HepG2 (cell line): ENCODE results near the gene PCNA. TPM values are rescaled to one million over a fixed set of nuclear protein-coding genes. Genes with fewer than 3 reads are reported as not detected.

Source experiments
- GATAD1 ChIP-seq: IDR thresholded peaks from 2 replicates; pipeline ENCODE4 v1.6.1; 2016; ENCODE audit warnings: missing genetic modification reagents, missing compliant biosample characterization
- HOXA5 ChIP-seq: sonication (generic); formaldehyde crosslinking; IDR thresholded peaks from 2 replicates; pipeline ENCODE4 v1.4.0; 2020; ENCODE audit warnings: missing genetic modification reagents
- IRF1 ChIP-seq: sonication (generic); formaldehyde crosslinking; IDR thresholded peaks from 2 replicates; pipeline ENCODE4 v1.4.0; 2020; ENCODE audit warnings: low read depth, mild to moderate bottlenecking, missing genetic modification reagents
- KLF13 ChIP-seq: sonication (generic); formaldehyde crosslinking; IDR thresholded peaks from 2 replicates; pipeline ENCODE4 v1.4.0; 2020; ENCODE audit warnings: mild to moderate bottlenecking, missing genetic modification reagents
- MATR3 ChIP-seq: sonication (generic); formaldehyde crosslinking; IDR thresholded peaks from 2 replicates; pipeline ENCODE4 v1.4.0; 2020; ENCODE audit warnings: missing genetic modification reagents
- MIXL1 ChIP-seq: IDR thresholded peaks from 2 replicates; pipeline ENCODE4 v1.6.1; 2016
- NBN ChIP-seq: fragments of 450-650 bp; conservative IDR thresholded peaks from 2 replicates; pipeline ENCODE4 v1.6.1; 2017
- NFE2L2 ChIP-seq: fragments of 150-350 bp; IDR thresholded peaks from 2 replicates; pipeline ENCODE4 v1.6.1; 2014; ENCODE audit warnings: low read length
- NFKB2 ChIP-seq: sonication (generic); formaldehyde crosslinking; IDR thresholded peaks from 2 replicates; pipeline ENCODE4 v1.4.0; 2020; ENCODE audit warnings: missing genetic modification reagents, borderline replicate concordance
- RFXAP ChIP-seq: sonication (generic); formaldehyde crosslinking; IDR thresholded peaks from 2 replicates; pipeline ENCODE4 v1.4.0; 2020; ENCODE audit warnings: missing genetic modification reagents, borderline replicate concordance
- SCMH1 ChIP-seq: sonication (generic); formaldehyde crosslinking; IDR thresholded peaks from 2 replicates; pipeline ENCODE4 v1.9.0; 2021; ENCODE audit warnings: missing genetic modification reagents, mild to moderate bottlenecking, borderline replicate concordance
- SMAD3 ChIP-seq: sonication (generic); formaldehyde crosslinking; IDR thresholded peaks from 2 replicates; pipeline ENCODE4 v1.4.0; 2020; ENCODE audit warnings: missing genetic modification reagents
- SRF ChIP-seq: IDR thresholded peaks from 2 replicates; pipeline ENCODE4 v1.6.1; 2011; ENCODE audit warnings: mild to moderate bottlenecking, low read depth, low read length, moderate library complexity
- TOPORS ChIP-seq: sonication (generic); formaldehyde crosslinking; IDR thresholded peaks from 2 replicates; pipeline ENCODE4 v1.8.0; 2023; ENCODE audit warnings: mild to moderate bottlenecking, missing genetic modification reagents
- ZBTB38 ChIP-seq: sonication (generic); formaldehyde crosslinking; IDR thresholded peaks from 2 replicates; pipeline ENCODE4 v1.5.1; 2020; ENCODE audit warnings: mild to moderate bottlenecking, missing genetic modification reagents
- ZFX ChIP-seq: sonication (generic); formaldehyde crosslinking; IDR thresholded peaks from 2 replicates; pipeline ENCODE4 v1.4.0; 2020; ENCODE audit warnings: mild to moderate bottlenecking, low read depth, missing genetic modification reagents, moderate library complexity
- ZNF30 ChIP-seq: sonication (generic); formaldehyde crosslinking; IDR thresholded peaks from 2 replicates; pipeline ENCODE4 v1.5.0; 2020; ENCODE audit warnings: mild to moderate bottlenecking, missing genetic modification reagents
- ZNF501 ChIP-seq: sonication (generic); formaldehyde crosslinking; IDR thresholded peaks from 2 replicates; pipeline ENCODE4 v1.5.1; 2020; ENCODE audit warnings: mild to moderate bottlenecking, moderate library complexity, missing genetic modification reagents
- ZNF570 ChIP-seq: sonication (generic); formaldehyde crosslinking; IDR thresholded peaks from 2 replicates; pipeline ENCODE4 v1.4.0; 2020; ENCODE audit warnings: mild to moderate bottlenecking, missing genetic modification reagents, borderline replicate concordance
- ZNF598 ChIP-seq: sonication (generic); formaldehyde crosslinking; IDR thresholded peaks from 2 replicates; pipeline ENCODE4 v1.5.1; 2020; ENCODE audit warnings: mild to moderate bottlenecking, missing genetic modification reagents, borderline replicate concordance
- ZNF616 ChIP-seq: sonication (generic); formaldehyde crosslinking; IDR thresholded peaks from 2 replicates; pipeline ENCODE4 v1.5.0; 2020; ENCODE audit warnings: low read depth, mild to moderate bottlenecking, missing genetic modification reagents
- ZNF75D ChIP-seq: sonication (generic); formaldehyde crosslinking; IDR thresholded peaks from 2 replicates; pipeline ENCODE4 v1.8.1; 2023; ENCODE audit warnings: missing genetic modification reagents, mild to moderate bottlenecking, borderline replicate concordance
- ZSCAN29 ChIP-seq: sonication (generic); formaldehyde crosslinking; conservative IDR thresholded peaks from 2 replicates; pipeline ENCODE4 v1.4.0; 2020; ENCODE audit warnings: mild to moderate bottlenecking, missing genetic modification reagents
- polyA plus RNA-seq, 8 experiments: library from polyadenylated mRNA; depleted of rRNA in 3 of 8; stranded (reverse) in 7 of 8; unstranded in 1 of 8; fragments of >200 nt; fragmentation: Illumina TruSeq in 4 of 8; extraction: Trizol in 4 of 8; gene quantifications; 2 replicates each; pipeline versions ENCODE4 v1.2.1 to v1.2.3, GENCODE V29; 2011 to 2016; ENCODE audit warnings: low read depth in 4 of 8, missing spikeins in 1 of 8, mixed read lengths in 1 of 8; ENCODE audit not compliant: insufficient read depth in 1 of 8
- total RNA-seq, 5 experiments: library from RNA; depleted of rRNA; stranded (reverse); fragments of >200 nt; fragmentation: Illumina TruSeq; extraction: Trizol; gene quantifications; 2 replicates each; pipeline ENCODE4 v1.2.3, GENCODE V29; 2016; ENCODE audit warnings: low read depth in 1 of 5
- TF ChIP-seq, protein P1 (sequence below): sonication (generic); formaldehyde crosslinking; IDR thresholded peaks from 2 replicates; pipeline ENCODE4 v1.5.0; 2020; ENCODE audit warnings: missing genetic modification reagents
- TF ChIP-seq, protein P2 (sequence below): sonication (generic); formaldehyde crosslinking; IDR thresholded peaks from 2 replicates; pipeline ENCODE4 v1.4.0; 2020; ENCODE audit warnings: mild to moderate bottlenecking, missing genetic modification reagents
- TF ChIP-seq, protein P3 (sequence below): sonication (generic); formaldehyde crosslinking; IDR thresholded peaks from 2 replicates; pipeline ENCODE4 v1.4.0; 2020; ENCODE audit warnings: missing genetic modification reagents

The PCNA gene
- total and polyA plus RNA-seq, 2 of the 13 experiments (the other 11 are each of a cell fraction or from before 2014, with no cell fraction given): 229 to 655 TPM

GRCh38 chr20:5119435-5120184, at the start of gene PCNA (continued):
- TF ChIP-seq ZBTB38 (CRISPR knock-in tag) (peak; percentile 93), ZNF570 (CRISPR knock-in tag) (peak; percentile 99), ZNF616 (peak; percentile 97), HOXA5 (CRISPR knock-in tag) (peak; percentile 12), SRF (peak; percentile 79), KLF13 (peak; percentile 93), TOPORS (CRISPR knock-in tag) (peak; percentile 100; the same call in 1 of the 2 replicates), SMAD3 (CRISPR knock-in tag) (peak; percentile 56; the same call in 1 of the 2 replicates), NBN (no peak), ZSCAN29 (CRISPR knock-in tag) (peak; percentile 82; the same call in 1 of the 2 replicates), NFE2L2 (0 out of 2 replicates have a peak, but pooled peaks have one; percentile 26), ZNF75D (CRISPR knock-in tag) (peak; percentile 99; the same call in 1 of the 2 replicates), ZNF501 (peak; percentile 99), GATAD1 (CRISPR knock-in tag) (peak; percentile 90), MATR3 (CRISPR knock-in tag) (peak; percentile 88; the same call in 1 of the 2 replicates), NFKB2 (peak; percentile 98; the same call in 1 of the 2 replicates), RFXAP (CRISPR knock-in tag) (peak; percentile 97), ZNF30 (CRISPR knock-in tag) (no peak; the same call in 1 of the 2 replicates), ZFX (CRISPR knock-in tag) (peak; percentile 96), MIXL1 (CRISPR knock-in tag) (peak; percentile 19), SCMH1 (CRISPR knock-in tag) (no peak), IRF1 (0 out of 2 replicates have a peak, but pooled peaks have one; percentile 5), ZNF598 (CRISPR knock-in tag) (peak; percentile 100)
- TF ChIP-seq, protein P1, sequence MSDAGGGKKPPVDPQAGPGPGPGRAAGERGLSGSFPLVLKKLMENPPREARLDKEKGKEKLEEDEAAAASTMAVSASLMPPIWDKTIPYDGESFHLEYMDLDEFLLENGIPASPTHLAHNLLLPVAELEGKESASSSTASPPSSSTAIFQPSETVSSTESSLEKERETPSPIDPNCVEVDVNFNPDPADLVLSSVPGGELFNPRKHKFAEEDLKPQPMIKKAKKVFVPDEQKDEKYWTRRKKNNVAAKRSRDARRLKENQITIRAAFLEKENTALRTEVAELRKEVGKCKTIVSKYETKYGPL (CRISPR knock-in tag): no peak
- TF ChIP-seq, protein P2, sequence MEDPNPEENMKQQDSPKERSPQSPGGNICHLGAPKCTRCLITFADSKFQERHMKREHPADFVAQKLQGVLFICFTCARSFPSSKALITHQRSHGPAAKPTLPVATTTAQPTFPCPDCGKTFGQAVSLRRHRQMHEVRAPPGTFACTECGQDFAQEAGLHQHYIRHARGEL (CRISPR knock-in tag): peak; percentile 14
- TF ChIP-seq, protein P3, sequence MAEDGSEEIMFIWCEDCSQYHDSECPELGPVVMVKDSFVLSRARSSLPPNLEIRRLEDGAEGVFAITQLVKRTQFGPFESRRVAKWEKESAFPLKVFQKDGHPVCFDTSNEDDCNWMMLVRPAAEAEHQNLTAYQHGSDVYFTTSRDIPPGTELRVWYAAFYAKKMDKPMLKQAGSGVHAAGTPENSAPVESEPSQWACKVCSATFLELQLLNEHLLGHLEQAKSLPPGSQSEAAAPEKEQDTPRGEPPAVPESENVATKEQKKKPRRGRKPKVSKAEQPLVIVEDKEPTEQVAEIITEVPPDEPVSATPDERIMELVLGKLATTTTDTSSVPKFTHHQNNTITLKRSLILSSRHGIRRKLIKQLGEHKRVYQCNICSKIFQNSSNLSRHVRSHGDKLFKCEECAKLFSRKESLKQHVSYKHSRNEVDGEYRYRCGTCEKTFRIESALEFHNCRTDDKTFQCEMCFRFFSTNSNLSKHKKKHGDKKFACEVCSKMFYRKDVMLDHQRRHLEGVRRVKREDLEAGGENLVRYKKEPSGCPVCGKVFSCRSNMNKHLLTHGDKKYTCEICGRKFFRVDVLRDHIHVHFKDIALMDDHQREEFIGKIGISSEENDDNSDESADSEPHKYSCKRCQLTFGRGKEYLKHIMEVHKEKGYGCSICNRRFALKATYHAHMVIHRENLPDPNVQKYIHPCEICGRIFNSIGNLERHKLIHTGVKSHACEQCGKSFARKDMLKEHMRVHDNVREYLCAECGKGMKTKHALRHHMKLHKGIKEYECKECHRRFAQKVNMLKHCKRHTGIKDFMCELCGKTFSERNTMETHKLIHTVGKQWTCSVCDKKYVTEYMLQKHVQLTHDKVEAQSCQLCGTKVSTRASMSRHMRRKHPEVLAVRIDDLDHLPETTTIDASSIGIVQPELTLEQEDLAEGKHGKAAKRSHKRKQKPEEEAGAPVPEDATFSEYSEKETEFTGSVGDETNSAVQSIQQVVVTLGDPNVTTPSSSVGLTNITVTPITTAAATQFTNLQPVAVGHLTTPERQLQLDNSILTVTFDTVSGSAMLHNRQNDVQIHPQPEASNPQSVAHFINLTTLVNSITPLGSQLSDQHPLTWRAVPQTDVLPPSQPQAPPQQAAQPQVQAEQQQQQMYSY (CRISPR knock-in tag): peak; percentile 81; the same call in 1 of the 2 replicates
